Measurements from ENCODE around the gene NUP42. TPM values are rescaled to one million over a fixed set of nuclear protein-coding genes. Genes with fewer than 3 reads are reported as not detected.

The NUP42 gene
- total and polyA plus RNA-seq, 2 donors from 2014 or later = 24.8 to 28.8 TPM

GRCh38 chr7:23158546-23158945 lies 23.3 kb upstream of the NUP42 start:
- FAIRE-seq (no peak), DNase-seq (no peak)
- Histone ChIP-seq H3K4me1 (ENCODE audit: control insufficient read depth in 2 of 3, insufficient read depth in 2 of 3, low read depth in 1 of 3, low read length in 3 of 3) (peaks cover 0 to 2% (median 0%) of the 10 kb centered on the region in 3 donors), H3K27ac (ENCODE audit: low read depth in 2 of 2, low read length in 2 of 2) (no peak overlapping the region), H3K4me3 (ENCODE audit: low read length in 3 of 3) (no peak overlapping the region), H3K36me3 (ENCODE audit: control insufficient read depth in 2 of 3, insufficient read depth in 3 of 3, low read length in 3 of 3) (peaks cover 0 to 11% (median 5%) of the 10 kb centered on the region in 3 donors), H3K9ac (ENCODE audit: low read length in 3 of 3) (no peak overlapping the region), H3K9me3 (ENCODE audit: control insufficient read depth in 2 of 3, insufficient read depth in 1 of 3, low read length in 3 of 3) (no peaks in the 10 kb centered on the region), H3K27me3 (ENCODE audit: control insufficient read depth, insufficient read depth, low read length) (no peaks in the 10 kb centered on the region)
- intact Hi-C loops (cut with DNase I) = no loop called here
- no peak for TF ChIP-seq CTCF (IDR thresholded peaks at IDR 0.05; ENCODE audit: borderline replicate concordance, extremely low read depth, insufficient read depth)

GRCh38 chr7:23161482-23161881 lies 20.4 kb upstream of the NUP42 start:
- no peak overlapping the region for H3K9ac ChIP-seq (ENCODE audit: low read length in 3 of 3)
- peaks cover 0 to 2% (median 0%) of the 10 kb centered on the region in 3 donors for H3K4me1 ChIP-seq (ENCODE audit: control insufficient read depth in 2 of 3, insufficient read depth in 2 of 3, low read depth in 1 of 3, low read length in 3 of 3)
- H3K9me3 ChIP-seq (ENCODE audit: control insufficient read depth in 2 of 3, insufficient read depth in 1 of 3, low read length in 3 of 3) = no peaks in the 10 kb centered on the region
- H3K36me3 ChIP-seq (ENCODE audit: control insufficient read depth in 2 of 3, insufficient read depth in 3 of 3, low read length in 3 of 3) = peaks cover 0 to 2% (median 0%) of the 10 kb centered on the region in 3 donors
- FAIRE-seq = no peak
- H3K27me3 ChIP-seq (ENCODE audit: control insufficient read depth, insufficient read depth, low read length) = no peaks in the 10 kb centered on the region
- H3K4me3 ChIP-seq (ENCODE audit: low read length in 3 of 3) = no peak overlapping the region
- intact Hi-C loops (cut with DNase I) = no loop called here
- TF ChIP-seq CTCF (IDR thresholded peaks at IDR 0.05; ENCODE audit: borderline replicate concordance, extremely low read depth, insufficient read depth) = no peak
- DNase-seq = no peak
- H3K27ac ChIP-seq (ENCODE audit: low read depth in 2 of 2, low read length in 2 of 2) = no peak overlapping the region

GRCh38 chr7:23164846-23165245 lies 17.0 kb upstream of the NUP42 start:
- Histone ChIP-seq H3K4me3 (ENCODE audit: low read length in 3 of 3) (no peak overlapping the region), H3K27ac (ENCODE audit: low read depth in 2 of 2, low read length in 2 of 2) (no peak overlapping the region), H3K9ac (ENCODE audit: low read length in 3 of 3) (no peak overlapping the region), H3K4me1 (ENCODE audit: control insufficient read depth in 2 of 3, insufficient read depth in 2 of 3, low read depth in 1 of 3, low read length in 3 of 3) (peaks cover 0 to 2% (median 0%) of the 10 kb centered on the region in 3 donors), H3K36me3 (ENCODE audit: control insufficient read depth in 2 of 3, insufficient read depth in 3 of 3, low read length in 3 of 3) (peaks cover 0 to 2% (median 0%) of the 10 kb centered on the region in 3 donors), H3K9me3 (ENCODE audit: control insufficient read depth in 2 of 3, insufficient read depth in 1 of 3, low read length in 3 of 3) (no peaks in the 10 kb centered on the region), H3K27me3 (ENCODE audit: control insufficient read depth, insufficient read depth, low read length) (no peaks in the 10 kb centered on the region)
- no peak for TF ChIP-seq CTCF (IDR thresholded peaks at IDR 0.05; ENCODE audit: borderline replicate concordance, extremely low read depth, insufficient read depth)
- FAIRE-seq = no peak
- no peak for DNase-seq
- intact Hi-C loops (cut with DNase I) = no loop called here

- H3K4me1 ChIP-seq (ENCODE audit: control insufficient read depth in 2 of 3, insufficient read depth in 2 of 3, low read depth in 1 of 3, low read length in 3 of 3) = no peaks in the 10 kb centered on the region
- no peak overlapping the region for H3K4me3 ChIP-seq (ENCODE audit: low read length in 3 of 3)
- no peaks in the 10 kb centered on the region for H3K9me3 ChIP-seq (ENCODE audit: control insufficient read depth in 2 of 3, insufficient read depth in 1 of 3, low read length in 3 of 3)
- no peak for DNase-seq
- H3K27me3 ChIP-seq (ENCODE audit: control insufficient read depth, insufficient read depth, low read length) = no peaks in the 10 kb centered on the region
- peaks cover 0 to 2% (median 0%) of the 10 kb centered on the region in 3 donors for H3K36me3 ChIP-seq (ENCODE audit: control insufficient read depth in 2 of 3, insufficient read depth in 3 of 3, low read length in 3 of 3)
- FAIRE-seq = no peak
- intact Hi-C loops (cut with DNase I) = no loop called here
- no peak overlapping the region for H3K9ac ChIP-seq (ENCODE audit: low read length in 3 of 3)
- no peak for TF ChIP-seq CTCF (IDR thresholded peaks at IDR 0.05; ENCODE audit: borderline replicate concordance, extremely low read depth, insufficient read depth)
- H3K27ac ChIP-seq (ENCODE audit: low read depth in 2 of 2, low read length in 2 of 2) = no peak overlapping the region
Observed at GRCh38 chr7:23165316-23165715, 16.5 kb upstream of the NUP42 start.
